ENCODE results near the gene CD59.

GRCh38 chr11:33687733-33688479 is 48.3 kb downstream of the CD59 start:
- TF ChIP-seq, protein P1, sequence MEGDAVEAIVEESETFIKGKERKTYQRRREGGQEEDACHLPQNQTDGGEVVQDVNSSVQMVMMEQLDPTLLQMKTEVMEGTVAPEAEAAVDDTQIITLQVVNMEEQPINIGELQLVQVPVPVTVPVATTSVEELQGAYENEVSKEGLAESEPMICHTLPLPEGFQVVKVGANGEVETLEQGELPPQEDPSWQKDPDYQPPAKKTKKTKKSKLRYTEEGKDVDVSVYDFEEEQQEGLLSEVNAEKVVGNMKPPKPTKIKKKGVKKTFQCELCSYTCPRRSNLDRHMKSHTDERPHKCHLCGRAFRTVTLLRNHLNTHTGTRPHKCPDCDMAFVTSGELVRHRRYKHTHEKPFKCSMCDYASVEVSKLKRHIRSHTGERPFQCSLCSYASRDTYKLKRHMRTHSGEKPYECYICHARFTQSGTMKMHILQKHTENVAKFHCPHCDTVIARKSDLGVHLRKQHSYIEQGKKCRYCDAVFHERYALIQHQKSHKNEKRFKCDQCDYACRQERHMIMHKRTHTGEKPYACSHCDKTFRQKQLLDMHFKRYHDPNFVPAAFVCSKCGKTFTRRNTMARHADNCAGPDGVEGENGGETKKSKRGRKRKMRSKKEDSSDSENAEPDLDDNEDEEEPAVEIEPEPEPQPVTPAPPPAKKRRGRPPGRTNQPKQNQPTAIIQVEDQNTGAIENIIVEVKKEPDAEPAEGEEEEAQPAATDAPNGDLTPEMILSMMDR (IDR thresholded peaks at IDR 0.05; ENCODE audit: low read length): peak; percentile 56; the same call in 1 of the 2 replicates
- TF ChIP-seq EZH2 (IDR thresholded peaks at IDR 0.05; ENCODE audit: borderline replicate concordance, low read length): no peak
